A673 (cell line): ENCODE measurements around the gene HSD11B2.

Source experiments
- CTCF ChIP-seq: fragments of 300-800, 200-600 bp; sonication (generic); conservative IDR thresholded peaks from 2 replicates; pipeline ENCODE4 v1.5.1; 2017; ENCODE audit warnings: low read depth, mild to moderate bottlenecking, antibody characterized with exemption, low read length, moderate library complexity, mixed read lengths
- EZH2 ChIP-seq: fragments of 200-600 bp; sonication (generic); IDR thresholded peaks from 2 replicates; pipeline ENCODE4 v1.6.1; 2017; ENCODE audit warnings: borderline replicate concordance, low read depth, mild to moderate bottlenecking, mixed read lengths, antibody characterized with exemption, low read length; ENCODE audit not compliant: poor library complexity, severe bottlenecking

DNA sequence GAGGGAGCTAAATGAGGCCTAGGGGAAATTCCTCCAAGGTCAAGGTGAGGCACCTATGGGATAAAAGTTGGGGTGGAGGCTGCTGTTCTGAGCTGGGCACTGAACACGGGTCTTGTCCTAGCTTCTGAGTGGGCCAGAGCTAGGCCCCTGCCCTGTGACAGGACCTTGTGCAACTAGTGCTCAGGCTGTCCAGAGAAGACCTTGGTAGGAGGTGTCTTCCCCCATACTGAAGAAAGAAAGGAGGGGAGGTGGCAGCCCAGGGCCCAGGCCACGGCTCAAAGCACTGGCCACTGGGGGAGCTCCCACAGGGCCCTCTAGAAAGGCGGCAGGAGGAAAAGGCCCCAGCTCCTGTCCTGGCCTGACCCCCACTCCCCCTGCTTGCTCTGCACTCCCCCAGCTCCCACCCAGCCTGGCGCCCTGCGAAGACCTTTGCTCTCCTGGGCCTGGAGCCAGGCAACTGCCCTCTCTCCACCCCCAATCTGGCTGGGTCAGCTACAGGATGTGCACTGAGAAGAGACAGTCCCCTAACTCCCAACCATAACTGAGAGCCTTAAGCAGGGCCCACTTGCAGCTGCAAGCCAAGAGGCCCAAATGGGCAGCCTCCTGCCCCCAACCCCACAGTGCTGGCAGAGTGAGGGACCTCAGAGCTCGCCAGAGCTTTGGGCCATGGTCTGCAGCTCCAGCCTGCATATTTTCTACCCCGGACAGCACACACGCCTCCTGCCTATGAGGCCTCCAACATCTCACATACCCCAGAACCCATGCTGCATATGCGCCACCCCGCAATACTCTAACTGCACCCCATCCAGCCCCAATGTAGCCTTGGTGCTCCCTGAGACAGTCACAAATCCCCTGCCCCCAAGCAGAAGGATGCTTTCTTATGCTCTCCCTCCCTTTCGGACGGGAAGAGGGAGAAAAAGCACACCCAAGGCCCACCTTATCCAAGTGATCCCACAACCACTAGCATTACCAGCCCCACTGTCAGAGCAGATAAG, 15.3 kb downstream of the HSD11B2 start:
- TF ChIP-seq CTCF (no peak), EZH2 (no peak)
